GM12873 (cell line): ENCODE results near the gene EOMES.
A peak's percentile ranks its signal among the peaks of the same experiment; 100 is the strongest.

Source experiments
- CTCF ChIP-seq: IDR thresholded peaks from 2 replicates; pipeline ENCODE4 v1.5.1; 2012; ENCODE audit warnings: low read depth, mild to moderate bottlenecking, moderate library complexity, low read length, control low read depth; ENCODE audit not compliant: insufficient read depth; ENCODE audit errors: missing control alignments

EOMES gene

GRCh38 chr3:27714146-27714526 is 8.0 kb downstream of the EOMES start:
- no peak for TF ChIP-seq CTCF

GRCh38 chr3:27713435-27714145 is 8.5 kb downstream of the EOMES start:
- no peak for TF ChIP-seq CTCF

- TF ChIP-seq CTCF = no peak
Measured at GRCh38 chr3:27713078-27713423, 9.1 kb downstream of the EOMES start.

- peak; percentile 77 for TF ChIP-seq CTCF
Measured at GRCh38 chr3:27712136-27713077, 9.7 kb downstream of the EOMES start.

- no peak for TF ChIP-seq CTCF
Measured at GRCh38 chr3:27708250-27708649, 13.9 kb downstream of the EOMES start.

GRCh38 chr3:27699067-27699466 is 23.1 kb downstream of the EOMES start:
- TF ChIP-seq CTCF = no peak

- no peak for TF ChIP-seq CTCF
Measured at GRCh38 chr3:27696906-27697305, 25.2 kb downstream of the EOMES start.
